ENCODE data around the gene HEXD.
A peak's percentile ranks its signal among the peaks of the same experiment; 100 is the strongest.

HEXD gene

DNA sequence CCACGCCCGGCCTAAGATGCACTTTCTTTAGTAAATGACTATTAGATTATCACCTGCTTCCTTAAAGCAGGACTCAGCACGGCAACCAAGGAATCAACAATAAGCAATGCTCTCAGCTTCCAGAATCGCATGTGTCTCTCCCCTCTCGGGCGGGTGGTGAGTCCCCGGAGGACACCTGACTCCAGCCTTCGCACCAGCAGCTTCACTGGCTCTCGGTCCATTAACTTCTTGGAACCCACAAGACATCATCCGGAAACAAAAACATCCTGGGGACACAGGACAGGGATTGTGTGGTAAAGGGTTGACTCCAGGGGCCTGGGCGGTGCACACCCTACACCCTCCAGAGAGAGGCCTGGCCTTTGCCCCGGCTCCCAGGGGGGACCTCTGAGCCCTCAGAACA is 23.9 kb upstream of the HEXD start:
- TF ChIP-seq, protein P1, sequence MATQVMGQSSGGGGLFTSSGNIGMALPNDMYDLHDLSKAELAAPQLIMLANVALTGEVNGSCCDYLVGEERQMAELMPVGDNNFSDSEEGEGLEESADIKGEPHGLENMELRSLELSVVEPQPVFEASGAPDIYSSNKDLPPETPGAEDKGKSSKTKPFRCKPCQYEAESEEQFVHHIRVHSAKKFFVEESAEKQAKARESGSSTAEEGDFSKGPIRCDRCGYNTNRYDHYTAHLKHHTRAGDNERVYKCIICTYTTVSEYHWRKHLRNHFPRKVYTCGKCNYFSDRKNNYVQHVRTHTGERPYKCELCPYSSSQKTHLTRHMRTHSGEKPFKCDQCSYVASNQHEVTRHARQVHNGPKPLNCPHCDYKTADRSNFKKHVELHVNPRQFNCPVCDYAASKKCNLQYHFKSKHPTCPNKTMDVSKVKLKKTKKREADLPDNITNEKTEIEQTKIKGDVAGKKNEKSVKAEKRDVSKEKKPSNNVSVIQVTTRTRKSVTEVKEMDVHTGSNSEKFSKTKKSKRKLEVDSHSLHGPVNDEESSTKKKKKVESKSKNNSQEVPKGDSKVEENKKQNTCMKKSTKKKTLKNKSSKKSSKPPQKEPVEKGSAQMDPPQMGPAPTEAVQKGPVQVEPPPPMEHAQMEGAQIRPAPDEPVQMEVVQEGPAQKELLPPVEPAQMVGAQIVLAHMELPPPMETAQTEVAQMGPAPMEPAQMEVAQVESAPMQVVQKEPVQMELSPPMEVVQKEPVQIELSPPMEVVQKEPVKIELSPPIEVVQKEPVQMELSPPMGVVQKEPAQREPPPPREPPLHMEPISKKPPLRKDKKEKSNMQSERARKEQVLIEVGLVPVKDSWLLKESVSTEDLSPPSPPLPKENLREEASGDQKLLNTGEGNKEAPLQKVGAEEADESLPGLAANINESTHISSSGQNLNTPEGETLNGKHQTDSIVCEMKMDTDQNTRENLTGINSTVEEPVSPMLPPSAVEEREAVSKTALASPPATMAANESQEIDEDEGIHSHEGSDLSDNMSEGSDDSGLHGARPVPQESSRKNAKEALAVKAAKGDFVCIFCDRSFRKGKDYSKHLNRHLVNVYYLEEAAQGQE (IDR thresholded peaks at IDR 0.05; ENCODE audit: insufficient read depth in 1 of 2, low read depth in 2 of 2, low read length in 2 of 2), result no peak
- no peak for TF ChIP-seq POLR2AphosphoS5 (IDR thresholded peaks at IDR 0.05; ENCODE audit: low read depth, low read length)
- no peak for TF ChIP-seq SIN3A (IDR thresholded peaks at IDR 0.05; ENCODE audit: borderline replicate concordance, insufficient read depth, low read length)
- TF ChIP-seq FOXP2 (optimal IDR thresholded peaks at IDR 0.05; ENCODE audit: borderline replicate concordance, extremely low read depth, extremely low read length, insufficient read depth), result no peak
- TF ChIP-seq TAF1 (IDR thresholded peaks at IDR 0.05; ENCODE audit: borderline replicate concordance, insufficient read depth, low read length), result no peak

DNA sequence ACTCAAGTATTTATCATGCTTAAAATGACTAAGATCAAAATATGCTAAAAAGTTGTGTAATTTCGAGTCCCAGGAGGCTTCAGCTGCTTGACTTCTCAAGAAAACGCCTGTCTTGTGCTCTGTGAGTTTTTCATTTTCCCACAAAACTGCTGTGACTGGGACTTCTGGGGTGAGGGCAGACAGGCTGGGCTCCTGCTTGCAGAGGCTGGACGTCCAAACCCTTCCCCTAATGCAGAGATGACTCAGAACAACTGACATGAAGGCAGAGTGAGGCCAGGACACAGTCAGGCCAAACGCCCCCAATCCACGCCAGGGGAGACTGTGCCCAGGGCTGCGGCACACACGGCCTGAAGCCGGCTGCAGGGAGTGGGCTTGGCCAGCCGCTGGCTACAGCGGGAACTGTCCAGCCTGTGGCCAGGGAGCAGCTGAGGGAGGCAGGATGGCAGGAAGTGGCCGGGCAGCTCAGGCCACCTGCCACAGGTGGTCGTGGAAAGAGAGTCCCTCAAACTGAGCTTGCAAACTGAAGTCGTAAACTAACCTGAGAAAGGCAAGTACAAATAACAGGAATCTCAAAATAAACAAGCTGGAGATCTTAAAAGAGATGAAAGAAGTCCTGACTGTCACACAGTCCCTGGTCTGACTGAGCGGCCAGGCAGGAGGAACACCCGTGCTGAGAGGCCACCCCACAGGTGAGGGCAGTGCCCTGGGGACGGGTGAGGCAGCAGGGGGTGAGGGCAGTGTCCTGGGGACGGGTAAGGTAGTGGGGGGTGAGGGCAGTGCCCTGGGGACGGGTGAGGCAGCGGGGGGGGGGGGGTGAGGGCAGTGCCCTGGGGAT is 21.3 kb upstream of the HEXD start:
- TF ChIP-seq TAF1 (IDR thresholded peaks at IDR 0.05; ENCODE audit: borderline replicate concordance, insufficient read depth, low read length) (no peak), FOXP2 (optimal IDR thresholded peaks at IDR 0.05; ENCODE audit: borderline replicate concordance, extremely low read depth, extremely low read length, insufficient read depth) (no peak), SIN3A (IDR thresholded peaks at IDR 0.05; ENCODE audit: borderline replicate concordance, insufficient read depth, low read length) (no peak), POLR2AphosphoS5 (IDR thresholded peaks at IDR 0.05; ENCODE audit: low read depth, low read length) (no peak)
- TF ChIP-seq, protein P1 (IDR thresholded peaks at IDR 0.05; ENCODE audit: insufficient read depth in 1 of 2, low read depth in 2 of 2, low read length in 2 of 2), result peak; percentile 90 to 92

DNA sequence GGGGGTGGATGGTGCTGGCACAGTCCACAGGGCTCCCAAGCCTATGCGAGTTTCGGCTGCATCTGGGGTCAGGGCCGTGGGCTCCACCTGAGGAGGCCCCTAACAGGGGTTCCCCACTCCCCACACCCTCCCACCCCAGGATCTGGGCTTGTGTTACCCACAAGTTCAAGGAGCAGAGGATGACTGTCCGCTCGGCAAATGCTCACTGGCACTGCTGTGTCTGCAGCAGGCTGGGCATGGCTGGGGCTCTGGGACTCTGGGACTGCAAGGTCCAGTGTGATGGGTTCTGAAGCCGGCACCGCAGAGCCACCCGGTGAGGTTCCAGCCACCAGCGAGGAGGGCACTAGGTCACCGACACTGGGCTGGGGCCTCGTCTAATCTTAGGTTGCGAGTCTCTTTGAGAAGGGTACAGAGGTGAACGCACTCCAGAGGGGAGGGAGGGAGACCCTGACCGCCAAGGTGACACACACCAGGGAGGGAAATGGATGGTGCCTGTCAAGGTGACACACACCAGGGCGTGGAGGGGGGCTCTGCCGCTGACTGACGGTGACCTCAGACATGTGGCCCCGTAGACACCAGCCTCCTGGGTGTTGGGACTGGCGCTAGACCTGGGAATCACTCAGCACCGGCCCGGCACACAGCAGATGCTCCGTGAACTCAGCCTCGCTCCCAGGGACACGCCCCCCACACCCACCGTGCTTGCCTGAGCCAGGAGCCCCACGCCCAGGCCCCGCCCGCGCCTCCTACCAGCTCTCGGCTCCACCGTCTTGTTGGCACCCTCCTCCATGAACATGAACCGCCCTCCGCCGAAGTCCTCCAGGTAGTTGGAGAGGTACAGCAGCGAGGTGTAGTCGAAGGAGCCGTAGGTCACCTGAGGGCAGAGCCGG is 20.5 kb upstream of the HEXD start:
- no peak for TF ChIP-seq FOXP2 (optimal IDR thresholded peaks at IDR 0.05; ENCODE audit: borderline replicate concordance, extremely low read depth, extremely low read length, insufficient read depth)
- TF ChIP-seq TAF1 (IDR thresholded peaks at IDR 0.05; ENCODE audit: borderline replicate concordance, insufficient read depth, low read length), result no peak
- no peak for TF ChIP-seq SIN3A (IDR thresholded peaks at IDR 0.05; ENCODE audit: borderline replicate concordance, insufficient read depth, low read length)
- TF ChIP-seq, protein P1 (IDR thresholded peaks at IDR 0.05; ENCODE audit: insufficient read depth in 1 of 2, low read depth in 2 of 2, low read length in 2 of 2), result no peak
- TF ChIP-seq POLR2AphosphoS5 (IDR thresholded peaks at IDR 0.05; ENCODE audit: low read depth, low read length), result no peak

DNA sequence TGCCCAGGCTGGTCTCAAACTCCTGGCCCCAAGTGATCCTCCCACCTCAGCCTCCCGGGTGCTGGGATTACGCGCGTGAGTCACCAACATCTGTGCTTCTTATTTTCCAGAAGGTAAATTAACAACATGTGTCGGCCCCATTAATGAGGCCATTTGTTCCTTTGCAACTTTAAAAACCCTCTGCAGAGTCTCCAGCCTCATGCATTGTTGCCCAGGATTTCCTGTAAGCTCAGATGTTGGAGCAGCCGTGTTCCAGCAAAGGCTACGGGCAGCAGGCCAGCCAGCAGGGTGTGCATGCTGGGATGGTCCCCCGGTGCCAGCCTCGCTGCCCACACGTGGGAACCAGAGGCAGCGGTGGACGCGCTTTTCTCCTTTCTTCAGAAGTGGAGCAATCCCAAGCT is 19.1 kb upstream of the HEXD start:
- no peak for TF ChIP-seq POLR2AphosphoS5 (IDR thresholded peaks at IDR 0.05; ENCODE audit: low read depth, low read length)
- TF ChIP-seq FOXP2 (optimal IDR thresholded peaks at IDR 0.05; ENCODE audit: borderline replicate concordance, extremely low read depth, extremely low read length, insufficient read depth), result peak; percentile 68
- TF ChIP-seq, protein P1 (IDR thresholded peaks at IDR 0.05; ENCODE audit: insufficient read depth in 1 of 2, low read depth in 2 of 2, low read length in 2 of 2), result peak; percentile 31 to 68; a peak in 1 of 4 replicates
- TF ChIP-seq TAF1 (IDR thresholded peaks at IDR 0.05; ENCODE audit: borderline replicate concordance, insufficient read depth, low read length), result no peak
- TF ChIP-seq SIN3A (IDR thresholded peaks at IDR 0.05; ENCODE audit: borderline replicate concordance, insufficient read depth, low read length), result peak; percentile 83; the same call in 1 of the 2 replicates
